K562 (cell line): Measurements from ENCODE around the gene AGRN. TPM values are rescaled to one million over a fixed set of nuclear protein-coding genes. Genes with fewer than 3 reads are reported as not detected.
A peak's percentile ranks its signal among the peaks of the same experiment; 100 is the strongest.

Source experiments
- CHD7 ChIP-seq: fragments of 200-600 bp; sonication (generic); IDR thresholded peaks from one replicate; pipeline ENCODE4 v1.6.1; 2012; ENCODE audit warnings: mild to moderate bottlenecking, low read depth, low read length, inconsistent platforms
- E2F4 ChIP-seq: sonication (generic); formaldehyde crosslinking; IDR thresholded peaks from 2 replicates; pipeline ENCODE4 v1.8.0; 2022; ENCODE audit warnings: mild to moderate bottlenecking, low read depth, missing genetic modification reagents
- GMEB1 ChIP-seq: fragments of 250-450 bp; sonication (Bioruptor Pico); IDR thresholded peaks from 2 replicates; pipeline ENCODE4 v1.4.0; 2020; ENCODE audit warnings: mild to moderate bottlenecking
- JUNB ChIP-seq: fragments of 450-650 bp; formaldehyde crosslinking; conservative IDR thresholded peaks from 2 replicates; pipeline ENCODE4 v1.4.0; 2020; ENCODE audit warnings: mild to moderate bottlenecking
- SNRNP70 ChIP-seq: fragments of 200-400 bp; formaldehyde crosslinking; optimal IDR thresholded peaks from 2 replicates; pipeline ENCODE3; 2017; ENCODE audit warnings: low read depth, low read length
- ZBTB1 ChIP-seq: sonication (generic); formaldehyde crosslinking; IDR thresholded peaks from 2 replicates; pipeline ENCODE4 v1.8.1; 2023; ENCODE audit warnings: missing genetic modification reagents, low read depth, mild to moderate bottlenecking, borderline replicate concordance
- ZC3H8 ChIP-seq: fragments of 450-650 bp; IDR thresholded peaks from 2 replicates; pipeline ENCODE4 v1.6.1; 2017
- ZNF444 ChIP-seq: fragments of 250-450 bp; sonication (Bioruptor Pico); IDR thresholded peaks from 2 replicates; pipeline ENCODE4 v1.4.0; 2020; ENCODE audit warnings: mild to moderate bottlenecking, moderate library complexity
- polyA plus RNA-seq, 8 experiments: library from polyadenylated mRNA; depleted of rRNA in 4 of 8; stranded (reverse) in 5 of 8; unstranded in 3 of 8; fragments of >200 nt; fragmentation: Nextera tagmentation in 2 of 8; fragmentation: Illumina TruSeq in 1 of 8; extraction: Ambion mirVana in 2 of 8; extraction: Trizol in 1 of 8; gene quantifications; 2 replicates each; pipeline versions ENCODE4 v1.2.1 to v1.2.3, GENCODE V29; 2011 to 2014; ENCODE audit warnings: inconsistent platforms in 1 of 8, missing spikeins in 1 of 8
- total RNA-seq, 7 experiments: library from RNA; depleted of rRNA in 6 of 7; stranded (reverse); fragments of >200 nt in 6 of 7; fragmentation: Illumina TruSeq in 2 of 7; extraction: Trizol in 2 of 7; gene quantifications; 2 replicates each; pipeline versions ENCODE4 v1.2.1 to v1.2.3, GENCODE V29; 2011 to 2021; ENCODE audit warnings: low replicate concordance in 1 of 7

AGRN gene
- total and polyA plus RNA-seq, 9 of the 15 experiments (the other 6 are each of a cell fraction or from before 2014, with no cell fraction given) = 0.04 to 111 (median 18.1) TPM

GRCh38 chr1:1063945-1064831, 44.3 kb downstream of the AGRN start (continued):
- TF ChIP-seq CHD7 (no peak), ZBTB1 (peak; percentile 84; the same call in 1 of the 2 replicates), E2F4 (CRISPR knock-in tag) (0 out of 2 replicates have a peak, but pooled peaks have one; percentile 13), JUNB (CRISPR knock-in tag) (peak; percentile 81), ZC3H8 (no peak; the same call in 1 of the 2 replicates), GMEB1 (CRISPR knock-in tag) (no peak), SNRNP70 (no peak), ZNF444 (CRISPR knock-in tag) (no peak)
